Peyer's patch (tissue), 4 donors: ENCODE measurements around the gene NBPF20.
"Not testable (repeated sequence)": the region's sequence is repeated elsewhere in the genome, so short reads cannot be mapped to it uniquely, and the experiment has no call there.

ENCODE experiments used
- POLR2A ChIP-seq, 2 donors: fragments of 450-650 bp; IDR thresholded peaks; one replicate each; pipeline ENCODE4 v1.5.1; 2017; ENCODE audit warnings: antibody characterized with exemption in 2 of 2, mild to moderate bottlenecking in 2 of 2, moderate library complexity in 2 of 2
- TF ChIP-seq, protein P1 (sequence below), 6 experiments: fragments of 450-650 bp in 4 of 6; fragments of 200-600 bp in 2 of 6; sonication (generic) in 1 of 6; IDR thresholded peaks; one replicate each; pipeline ENCODE4 v1.5.1; 2017 to 2019; ENCODE audit warnings: antibody characterized with exemption in 6 of 6, mild to moderate bottlenecking in 3 of 6, moderate library complexity in 1 of 6

DNA sequence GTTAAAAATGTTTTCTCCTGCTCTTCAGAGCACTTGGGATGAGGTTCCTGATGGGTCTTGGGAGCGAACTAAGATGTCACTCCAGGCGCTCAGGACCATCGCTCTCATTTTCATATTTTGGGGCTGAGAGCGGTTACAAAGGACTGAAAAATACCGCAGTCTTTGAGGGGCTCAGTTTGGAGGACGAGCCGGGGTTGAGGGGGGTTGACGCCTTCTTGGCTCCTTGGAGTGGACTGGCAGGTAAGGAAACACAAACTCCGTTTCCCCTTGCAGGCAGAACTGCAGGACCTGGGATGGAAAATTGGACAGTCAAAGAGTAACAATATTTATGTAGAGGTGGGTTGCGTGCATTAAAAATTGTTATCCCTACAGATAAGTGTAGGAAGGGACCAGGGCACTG is 35.3 kb upstream of the NBPF20 start:
- TF ChIP-seq, protein P1, sequence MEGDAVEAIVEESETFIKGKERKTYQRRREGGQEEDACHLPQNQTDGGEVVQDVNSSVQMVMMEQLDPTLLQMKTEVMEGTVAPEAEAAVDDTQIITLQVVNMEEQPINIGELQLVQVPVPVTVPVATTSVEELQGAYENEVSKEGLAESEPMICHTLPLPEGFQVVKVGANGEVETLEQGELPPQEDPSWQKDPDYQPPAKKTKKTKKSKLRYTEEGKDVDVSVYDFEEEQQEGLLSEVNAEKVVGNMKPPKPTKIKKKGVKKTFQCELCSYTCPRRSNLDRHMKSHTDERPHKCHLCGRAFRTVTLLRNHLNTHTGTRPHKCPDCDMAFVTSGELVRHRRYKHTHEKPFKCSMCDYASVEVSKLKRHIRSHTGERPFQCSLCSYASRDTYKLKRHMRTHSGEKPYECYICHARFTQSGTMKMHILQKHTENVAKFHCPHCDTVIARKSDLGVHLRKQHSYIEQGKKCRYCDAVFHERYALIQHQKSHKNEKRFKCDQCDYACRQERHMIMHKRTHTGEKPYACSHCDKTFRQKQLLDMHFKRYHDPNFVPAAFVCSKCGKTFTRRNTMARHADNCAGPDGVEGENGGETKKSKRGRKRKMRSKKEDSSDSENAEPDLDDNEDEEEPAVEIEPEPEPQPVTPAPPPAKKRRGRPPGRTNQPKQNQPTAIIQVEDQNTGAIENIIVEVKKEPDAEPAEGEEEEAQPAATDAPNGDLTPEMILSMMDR (IDR thresholded peaks at IDR 0.05): not testable (repeated sequence)
- not testable (repeated sequence) for TF ChIP-seq POLR2A (IDR thresholded peaks at IDR 0.05)
